ENCODE measurements around the gene MOG.

The MOG gene

DNA sequence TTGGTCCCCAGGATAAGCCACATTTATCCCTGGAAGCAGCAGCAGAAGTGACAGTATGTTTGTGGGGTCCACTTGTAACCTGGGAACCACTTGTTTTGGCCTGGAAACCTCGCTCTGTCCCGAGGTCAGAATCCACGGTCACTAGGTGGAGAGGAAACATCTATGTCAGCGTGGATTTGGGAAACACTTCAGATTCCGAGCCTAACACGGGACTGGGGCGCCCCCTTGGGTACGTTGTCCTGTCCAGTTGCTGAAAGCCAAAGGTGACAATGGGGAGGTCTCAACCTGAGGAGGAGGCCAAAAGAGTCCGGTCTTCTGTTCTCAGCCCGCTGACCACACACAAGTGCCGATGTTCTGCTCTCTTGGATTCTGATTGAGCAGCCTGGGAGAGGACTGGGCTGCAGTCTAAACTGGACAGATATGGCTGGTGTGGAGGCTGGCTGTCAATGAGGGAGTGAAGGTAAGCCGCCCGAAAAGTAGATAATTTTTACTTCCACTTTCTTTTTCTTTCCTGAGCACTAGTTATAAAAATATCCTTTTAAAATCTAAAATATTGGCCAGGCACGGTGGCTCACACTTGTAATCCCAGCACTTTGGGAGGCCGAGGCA is 28.9 kb downstream of the MOG start:
- no peak for DNase-seq (ENCODE audit: extremely low spot score)
- TF ChIP-seq SP1 (IDR thresholded peaks at IDR 0.05), result no peak
- TF ChIP-seq CTBP1 (IDR thresholded peaks at IDR 0.05; ENCODE audit: borderline replicate concordance), result no peak
- POLR2A ChIA-PET, result no interaction called here
- CTCF ChIA-PET, result no interaction called here

DNA sequence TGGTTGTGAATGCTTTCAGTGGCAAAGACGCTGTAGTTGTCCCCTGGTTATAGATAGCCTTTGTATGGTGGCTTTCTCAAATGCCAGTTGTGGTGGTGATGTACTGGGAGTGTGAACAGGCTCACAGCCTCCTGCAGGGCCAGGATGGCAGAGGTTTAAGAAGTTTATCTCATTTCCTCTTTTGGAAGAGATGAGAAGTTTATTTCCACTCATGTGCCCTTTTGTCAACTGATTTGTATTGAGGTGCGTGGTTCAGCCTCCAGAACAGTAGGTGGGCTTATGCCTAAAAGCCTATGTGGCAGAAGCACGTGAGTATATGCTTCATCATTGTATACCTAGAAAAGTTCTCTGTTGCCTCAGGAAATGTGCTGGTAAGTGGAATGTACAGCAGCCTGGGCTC is 37.7 kb downstream of the MOG start:
- ChIA-PET CTCF (interaction anchor here (2.8 to 3.7 kb wide), 2 partner anchors 44 to 47 kb away, joined by 18 to 29 read pairs; no protein-coding TSS in a partner anchor), POLR2A (no interaction called here)

DNA sequence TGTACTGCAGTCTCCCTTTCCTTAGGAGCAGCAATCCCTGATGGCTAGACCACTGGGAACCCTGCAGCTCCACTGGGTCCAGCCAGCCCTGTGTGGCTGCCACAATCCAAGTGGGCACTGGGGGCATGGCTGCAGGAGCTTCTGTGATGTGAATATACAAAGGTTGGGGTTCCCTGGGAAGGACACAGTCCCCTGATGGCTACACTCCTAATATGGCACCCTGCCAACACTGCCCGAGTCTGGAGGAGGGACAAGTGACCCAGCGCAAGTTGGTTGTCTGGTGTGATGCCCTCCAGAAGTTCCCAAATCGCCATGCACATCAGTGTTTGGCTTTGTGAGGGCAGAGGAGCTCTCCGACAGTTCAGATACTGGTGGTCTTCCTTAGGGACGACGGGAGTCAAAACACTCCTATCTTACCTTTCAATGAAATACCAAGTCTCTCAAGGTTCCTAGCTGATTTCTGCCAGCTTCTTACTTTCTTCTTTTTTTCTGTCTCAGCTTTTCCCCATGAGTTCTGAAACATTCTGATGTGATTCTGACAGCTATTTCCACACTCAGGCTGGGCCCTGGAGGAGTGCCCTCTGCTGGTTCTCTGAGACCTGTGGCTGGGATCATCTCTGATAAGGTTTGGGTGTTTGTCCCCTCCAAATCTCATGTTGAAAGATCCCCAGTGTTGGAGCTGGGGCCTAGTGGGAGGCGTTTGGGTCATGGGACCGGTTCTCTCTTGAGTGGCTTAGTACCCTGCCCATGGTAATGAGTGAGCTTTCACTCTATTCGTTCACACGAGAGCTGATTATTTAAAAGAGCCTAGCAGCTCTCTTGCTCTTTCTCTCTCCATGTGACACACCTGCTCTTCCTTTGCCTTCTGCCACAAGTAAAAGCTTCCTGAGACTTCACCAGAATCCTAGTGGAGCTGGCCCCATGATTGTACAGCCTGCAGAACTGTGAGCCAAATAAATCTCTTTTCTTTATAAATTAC is 39.5 kb downstream of the MOG start:
- no peak for TF ChIP-seq LEF1 (IDR thresholded peaks at IDR 0.05; ENCODE audit: borderline replicate concordance)
- TF ChIP-seq ZNF384 (IDR thresholded peaks at IDR 0.05), result no peak
- TF ChIP-seq SUZ12 (IDR thresholded peaks at IDR 0.05), result no peak
- no peak for TF ChIP-seq NFRKB (IDR thresholded peaks at IDR 0.05)
- TF ChIP-seq CTBP1 (IDR thresholded peaks at IDR 0.05; ENCODE audit: borderline replicate concordance), result no peak
- TF ChIP-seq BHLHE40 (IDR thresholded peaks at IDR 0.05; ENCODE audit: borderline replicate concordance), result no peak
- no peak for TF ChIP-seq FOXK2 (IDR thresholded peaks at IDR 0.05)
- TF ChIP-seq FOXA1 (IDR thresholded peaks at IDR 0.05), result no peak
- TF ChIP-seq SP1 (IDR thresholded peaks at IDR 0.05), result no peak
- TF ChIP-seq, protein P1, sequence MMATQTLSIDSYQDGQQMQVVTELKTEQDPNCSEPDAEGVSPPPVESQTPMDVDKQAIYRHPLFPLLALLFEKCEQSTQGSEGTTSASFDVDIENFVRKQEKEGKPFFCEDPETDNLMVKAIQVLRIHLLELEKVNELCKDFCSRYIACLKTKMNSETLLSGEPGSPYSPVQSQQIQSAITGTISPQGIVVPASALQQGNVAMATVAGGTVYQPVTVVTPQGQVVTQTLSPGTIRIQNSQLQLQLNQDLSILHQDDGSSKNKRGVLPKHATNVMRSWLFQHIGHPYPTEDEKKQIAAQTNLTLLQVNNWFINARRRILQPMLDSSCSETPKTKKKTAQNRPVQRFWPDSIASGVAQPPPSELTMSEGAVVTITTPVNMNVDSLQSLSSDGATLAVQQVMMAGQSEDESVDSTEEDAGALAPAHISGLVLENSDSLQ (IDR thresholded peaks at IDR 0.05), result no peak
- TF ChIP-seq L3MBTL2 (conservative IDR thresholded peaks at IDR 0.05), result no peak
- TF ChIP-seq HDGF (IDR thresholded peaks at IDR 0.05; ENCODE audit: borderline replicate concordance), result no peak
- no peak for TF ChIP-seq TARDBP (IDR thresholded peaks at IDR 0.05)
- CTCF ChIA-PET, result interaction anchor here (0.6 to 3.7 kb wide), 9 partner anchors 9 to 138 kb away, joined by 3 to 29 read pairs (median 5); no protein-coding TSS in a partner anchor
- POLR2A ChIA-PET, result interaction anchor here (1.5 kb wide), 1 partner anchor 46 kb away, joined by 10 read pairs; no protein-coding TSS in a partner anchor
- DNase-seq (ENCODE audit: extremely low spot score), result peak; percentile 34

More for the DNA sequence above, 37.7 kb downstream of the MOG start:
- TF ChIP-seq, protein P1 (IDR thresholded peaks at IDR 0.05), result no peak
- TF ChIP-seq ZNF384 (IDR thresholded peaks at IDR 0.05) (no peak), FOXK2 (IDR thresholded peaks at IDR 0.05) (no peak), ELF4 (IDR thresholded peaks at IDR 0.05) (no peak), ARNT (IDR thresholded peaks at IDR 0.05) (no peak), BHLHE40 (IDR thresholded peaks at IDR 0.05; ENCODE audit: borderline replicate concordance) (no peak), L3MBTL2 (conservative IDR thresholded peaks at IDR 0.05) (no peak), FOXM1 (IDR thresholded peaks at IDR 0.05; ENCODE audit: borderline replicate concordance) (no peak), CTBP1 (IDR thresholded peaks at IDR 0.05; ENCODE audit: borderline replicate concordance) (no peak), FOXA1 (IDR thresholded peaks at IDR 0.05) (no peak), NFRKB (IDR thresholded peaks at IDR 0.05) (no peak), SUZ12 (IDR thresholded peaks at IDR 0.05) (no peak), HDGF (IDR thresholded peaks at IDR 0.05; ENCODE audit: borderline replicate concordance) (no peak), LEF1 (IDR thresholded peaks at IDR 0.05; ENCODE audit: borderline replicate concordance) (no peak), SP1 (IDR thresholded peaks at IDR 0.05) (no peak), TARDBP (IDR thresholded peaks at IDR 0.05) (no peak)
- no peak for DNase-seq (ENCODE audit: extremely low spot score)

DNA sequence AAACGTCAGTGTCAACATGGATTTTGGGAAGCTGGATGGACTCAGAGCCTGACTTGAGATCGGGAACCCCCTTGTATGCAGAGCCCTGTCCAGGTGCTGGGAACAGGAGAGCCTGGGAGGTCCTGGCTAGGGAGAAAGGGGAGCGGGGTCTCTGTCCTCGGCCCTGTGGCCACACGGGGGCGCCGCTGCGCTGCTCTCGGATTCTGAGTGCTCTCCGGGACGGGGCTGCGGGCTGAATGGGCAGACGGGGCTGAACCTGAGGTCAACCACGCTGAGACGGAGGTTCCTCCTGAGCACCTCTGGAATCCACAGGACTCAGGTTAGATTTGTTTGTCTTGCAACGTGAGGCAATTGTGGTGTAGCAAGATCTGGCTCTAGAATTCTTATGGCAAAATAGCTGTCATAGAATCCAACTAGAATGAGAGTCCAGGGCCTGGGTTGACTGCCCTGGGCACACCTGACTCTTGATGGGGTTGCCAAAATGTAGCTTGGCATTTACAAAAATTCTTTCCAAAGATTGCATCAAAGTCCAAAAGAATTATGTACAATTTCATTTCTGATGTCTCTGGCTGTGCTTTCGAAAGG is 45.7 kb downstream of the MOG start:
- ChIA-PET POLR2A (no interaction called here), CTCF (interaction anchor here (0.6 to 1.8 kb wide), 3 partner anchors 36 to 51 kb away, joined by 3 to 4 read pairs (median 3); no protein-coding TSS in a partner anchor)
- peak; percentile 81 for DNase-seq (ENCODE audit: extremely low spot score)
- no peak for TF ChIP-seq ELF4 (IDR thresholded peaks at IDR 0.05)
- TF ChIP-seq LEF1 (IDR thresholded peaks at IDR 0.05; ENCODE audit: borderline replicate concordance), result no peak
- TF ChIP-seq ZNF384 (IDR thresholded peaks at IDR 0.05), result no peak
- no peak for TF ChIP-seq FOXA1 (IDR thresholded peaks at IDR 0.05)
- no peak for TF ChIP-seq TARDBP (IDR thresholded peaks at IDR 0.05)
- TF ChIP-seq BHLHE40 (IDR thresholded peaks at IDR 0.05; ENCODE audit: borderline replicate concordance), result no peak
- TF ChIP-seq, protein P1 (IDR thresholded peaks at IDR 0.05), result no peak
- TF ChIP-seq HDGF (IDR thresholded peaks at IDR 0.05; ENCODE audit: borderline replicate concordance), result no peak
- no peak for TF ChIP-seq NFRKB (IDR thresholded peaks at IDR 0.05)
- TF ChIP-seq FOXK2 (IDR thresholded peaks at IDR 0.05), result no peak
- no peak for TF ChIP-seq SP1 (IDR thresholded peaks at IDR 0.05)
- TF ChIP-seq SUZ12 (IDR thresholded peaks at IDR 0.05), result no peak
- TF ChIP-seq L3MBTL2 (conservative IDR thresholded peaks at IDR 0.05), result no peak
- TF ChIP-seq FOXM1 (IDR thresholded peaks at IDR 0.05; ENCODE audit: borderline replicate concordance), result no peak
- no peak for TF ChIP-seq ARNT (IDR thresholded peaks at IDR 0.05)
- TF ChIP-seq CTBP1 (IDR thresholded peaks at IDR 0.05; ENCODE audit: borderline replicate concordance), result no peak
